Liver (tissue), 3 donors: ENCODE data around the gene SKAP1.

Experiments used
- FOXA1 ChIP-seq: IDR thresholded peaks from 2 replicates; pipeline ENCODE4 v1.6.1; 2016; ENCODE audit warnings: antibody characterized with exemption
- TAF1 ChIP-seq: conservative IDR thresholded peaks from 2 replicates; pipeline ENCODE4 v1.6.1; 2016; ENCODE audit warnings: antibody characterized with exemption, mild to moderate bottlenecking
- TF ChIP-seq, protein P1 (sequence below): fragments of 150-350 bp; IDR thresholded peaks from 2 replicates; pipeline ENCODE4 v1.5.1; 2017; ENCODE audit warnings: improper control_type of control experiment, low read depth, low read length; ENCODE audit not compliant: missing input control
- donor health status: healthy.
- donor health status: healthy.

DNA sequence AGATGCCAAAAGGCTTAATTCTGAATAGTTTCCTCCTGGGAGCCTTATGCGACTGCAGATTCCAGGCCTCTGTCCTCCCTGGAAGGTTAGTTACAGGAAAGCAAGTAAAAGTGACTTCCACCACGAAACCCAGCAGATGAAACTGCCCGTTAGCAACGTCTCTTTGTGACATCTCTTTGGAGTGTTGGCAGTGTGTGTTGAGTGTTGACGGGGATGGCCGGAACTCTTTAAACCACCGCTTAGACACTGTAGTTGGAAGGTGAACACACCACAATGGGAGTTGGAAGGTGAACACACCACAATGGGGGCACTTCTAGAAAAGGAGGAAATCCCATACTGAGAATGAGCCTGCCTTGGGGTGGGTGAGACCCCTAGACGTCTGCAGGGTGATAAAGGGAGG is 858 bp downstream of the SKAP1 start:
- TF ChIP-seq FOXA1 (no peak), TAF1 (no peak)
- TF ChIP-seq, protein P1, sequence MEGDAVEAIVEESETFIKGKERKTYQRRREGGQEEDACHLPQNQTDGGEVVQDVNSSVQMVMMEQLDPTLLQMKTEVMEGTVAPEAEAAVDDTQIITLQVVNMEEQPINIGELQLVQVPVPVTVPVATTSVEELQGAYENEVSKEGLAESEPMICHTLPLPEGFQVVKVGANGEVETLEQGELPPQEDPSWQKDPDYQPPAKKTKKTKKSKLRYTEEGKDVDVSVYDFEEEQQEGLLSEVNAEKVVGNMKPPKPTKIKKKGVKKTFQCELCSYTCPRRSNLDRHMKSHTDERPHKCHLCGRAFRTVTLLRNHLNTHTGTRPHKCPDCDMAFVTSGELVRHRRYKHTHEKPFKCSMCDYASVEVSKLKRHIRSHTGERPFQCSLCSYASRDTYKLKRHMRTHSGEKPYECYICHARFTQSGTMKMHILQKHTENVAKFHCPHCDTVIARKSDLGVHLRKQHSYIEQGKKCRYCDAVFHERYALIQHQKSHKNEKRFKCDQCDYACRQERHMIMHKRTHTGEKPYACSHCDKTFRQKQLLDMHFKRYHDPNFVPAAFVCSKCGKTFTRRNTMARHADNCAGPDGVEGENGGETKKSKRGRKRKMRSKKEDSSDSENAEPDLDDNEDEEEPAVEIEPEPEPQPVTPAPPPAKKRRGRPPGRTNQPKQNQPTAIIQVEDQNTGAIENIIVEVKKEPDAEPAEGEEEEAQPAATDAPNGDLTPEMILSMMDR: no peak
